Stimulated activated CD8-positive, alpha-beta memory T cell treated with anti-CD3 and anti-CD28 coated beads, Interleukin-12 subunit alpha, Interleukin-12 subunit beta, amount 100 ng/mL, for 24 hours (primary cell): ENCODE results near the gene TLL1.

ENCODE experiments used
- DNase-seq: peaks from one replicate; pipeline ENCODE4 v3.0.0-alpha.2; 2020; ENCODE audit errors: extremely low read depth

Gene TLL1

GRCh38 chr4:165971933-165972332 is 98.9 kb downstream of the TLL1 start:
- no peak for DNase-seq

- no peak for DNase-seq
Observed at GRCh38 chr4:165972747-165973146, 99.7 kb downstream of the TLL1 start.

GRCh38 chr4:165982934-165983333 is 109.9 kb downstream of the TLL1 start:
- no peak for DNase-seq

GRCh38 chr4:165986956-165987698 is 114.1 kb downstream of the TLL1 start:
- DNase-seq, result no peak

GRCh38 chr4:165991325-165992180 is 118.5 kb downstream of the TLL1 start:
- no peak for DNase-seq

- no peak for DNase-seq
Observed at GRCh38 chr4:165992283-165992682, 119.2 kb downstream of the TLL1 start.

GRCh38 chr4:165994701-165995100 is 121.7 kb downstream of the TLL1 start:
- DNase-seq, result no peak

- DNase-seq, result no peak
Observed at GRCh38 chr4:166003811-166004210, 130.8 kb downstream of the TLL1 start.

GRCh38 chr4:166006217-166006616 is 133.2 kb downstream of the TLL1 start:
- no peak for DNase-seq

- no peak for DNase-seq
Observed at GRCh38 chr4:166008510-166008909, 135.5 kb downstream of the TLL1 start.

GRCh38 chr4:166012129-166013030 is 139.3 kb downstream of the TLL1 start:
- no peak for DNase-seq

GRCh38 chr4:166014411-166014810 is 141.4 kb downstream of the TLL1 start:
- no peak for DNase-seq

GRCh38 chr4:166017804-166018203 is 144.8 kb downstream of the TLL1 start:
- no peak for DNase-seq

GRCh38 chr4:166019441-166020220 is 146.6 kb downstream of the TLL1 start:
- DNase-seq, result no peak

- DNase-seq, result no peak
Observed at GRCh38 chr4:166021617-166022016, 148.6 kb downstream of the TLL1 start.

- no peak for DNase-seq
Observed at GRCh38 chr4:166034965-166035364, 161.9 kb downstream of the TLL1 start.

GRCh38 chr4:166039822-166040221 is 166.8 kb downstream of the TLL1 start:
- no peak for DNase-seq

GRCh38 chr4:166042510-166043055 is 169.5 kb downstream of the TLL1 start:
- DNase-seq, result no peak

GRCh38 chr4:166043801-166044200 is 170.8 kb downstream of the TLL1 start:
- DNase-seq, result no peak

GRCh38 chr4:166044871-166045270 is 171.8 kb downstream of the TLL1 start:
- DNase-seq, result no peak

GRCh38 chr4:166045457-166045856 is 172.4 kb downstream of the TLL1 start:
- DNase-seq, result no peak
